ENCODE results near the gene SVEP1. TPM values are rescaled to one million over a fixed set of nuclear protein-coding genes. Genes with fewer than 3 reads are reported as not detected.

SVEP1 gene
- total and polyA plus RNA-seq, 2 of the 13 experiments (the other 11 are each of a cell fraction or from before 2014, with no cell fraction given) = not detected

DNA sequence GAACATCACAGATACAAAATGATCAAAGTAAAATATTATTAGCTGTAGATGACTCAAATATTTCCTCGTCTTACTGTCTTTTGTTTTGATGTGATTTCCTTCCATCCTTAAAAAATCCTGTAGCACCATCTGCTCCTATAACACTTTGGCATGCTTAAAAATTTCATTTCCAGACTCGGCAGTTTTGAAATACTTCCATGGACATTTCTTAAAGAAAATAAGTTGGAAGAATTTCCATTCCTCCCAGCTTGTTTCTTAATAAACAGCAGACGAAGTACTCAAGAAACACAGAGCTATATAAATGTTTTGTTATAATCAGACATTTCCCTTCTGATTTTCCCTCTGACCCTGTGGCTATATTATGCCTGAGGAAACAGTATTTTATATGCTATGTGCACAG, 41.2 kb upstream of the SVEP1 start (continued):
- no peak for TF ChIP-seq FOXA3 (CRISPR knock-in tag; IDR thresholded peaks at IDR 0.05)
- no peak for TF ChIP-seq RXRB (CRISPR knock-in tag; IDR thresholded peaks at IDR 0.05; ENCODE audit: borderline replicate concordance)
- TF ChIP-seq ZNF607 (CRISPR knock-in tag; IDR thresholded peaks at IDR 0.05; ENCODE audit: borderline replicate concordance) = no peak
- TF ChIP-seq ZNF446 (CRISPR knock-in tag; IDR thresholded peaks at IDR 0.05) = no peak
- TF ChIP-seq, protein P1, sequence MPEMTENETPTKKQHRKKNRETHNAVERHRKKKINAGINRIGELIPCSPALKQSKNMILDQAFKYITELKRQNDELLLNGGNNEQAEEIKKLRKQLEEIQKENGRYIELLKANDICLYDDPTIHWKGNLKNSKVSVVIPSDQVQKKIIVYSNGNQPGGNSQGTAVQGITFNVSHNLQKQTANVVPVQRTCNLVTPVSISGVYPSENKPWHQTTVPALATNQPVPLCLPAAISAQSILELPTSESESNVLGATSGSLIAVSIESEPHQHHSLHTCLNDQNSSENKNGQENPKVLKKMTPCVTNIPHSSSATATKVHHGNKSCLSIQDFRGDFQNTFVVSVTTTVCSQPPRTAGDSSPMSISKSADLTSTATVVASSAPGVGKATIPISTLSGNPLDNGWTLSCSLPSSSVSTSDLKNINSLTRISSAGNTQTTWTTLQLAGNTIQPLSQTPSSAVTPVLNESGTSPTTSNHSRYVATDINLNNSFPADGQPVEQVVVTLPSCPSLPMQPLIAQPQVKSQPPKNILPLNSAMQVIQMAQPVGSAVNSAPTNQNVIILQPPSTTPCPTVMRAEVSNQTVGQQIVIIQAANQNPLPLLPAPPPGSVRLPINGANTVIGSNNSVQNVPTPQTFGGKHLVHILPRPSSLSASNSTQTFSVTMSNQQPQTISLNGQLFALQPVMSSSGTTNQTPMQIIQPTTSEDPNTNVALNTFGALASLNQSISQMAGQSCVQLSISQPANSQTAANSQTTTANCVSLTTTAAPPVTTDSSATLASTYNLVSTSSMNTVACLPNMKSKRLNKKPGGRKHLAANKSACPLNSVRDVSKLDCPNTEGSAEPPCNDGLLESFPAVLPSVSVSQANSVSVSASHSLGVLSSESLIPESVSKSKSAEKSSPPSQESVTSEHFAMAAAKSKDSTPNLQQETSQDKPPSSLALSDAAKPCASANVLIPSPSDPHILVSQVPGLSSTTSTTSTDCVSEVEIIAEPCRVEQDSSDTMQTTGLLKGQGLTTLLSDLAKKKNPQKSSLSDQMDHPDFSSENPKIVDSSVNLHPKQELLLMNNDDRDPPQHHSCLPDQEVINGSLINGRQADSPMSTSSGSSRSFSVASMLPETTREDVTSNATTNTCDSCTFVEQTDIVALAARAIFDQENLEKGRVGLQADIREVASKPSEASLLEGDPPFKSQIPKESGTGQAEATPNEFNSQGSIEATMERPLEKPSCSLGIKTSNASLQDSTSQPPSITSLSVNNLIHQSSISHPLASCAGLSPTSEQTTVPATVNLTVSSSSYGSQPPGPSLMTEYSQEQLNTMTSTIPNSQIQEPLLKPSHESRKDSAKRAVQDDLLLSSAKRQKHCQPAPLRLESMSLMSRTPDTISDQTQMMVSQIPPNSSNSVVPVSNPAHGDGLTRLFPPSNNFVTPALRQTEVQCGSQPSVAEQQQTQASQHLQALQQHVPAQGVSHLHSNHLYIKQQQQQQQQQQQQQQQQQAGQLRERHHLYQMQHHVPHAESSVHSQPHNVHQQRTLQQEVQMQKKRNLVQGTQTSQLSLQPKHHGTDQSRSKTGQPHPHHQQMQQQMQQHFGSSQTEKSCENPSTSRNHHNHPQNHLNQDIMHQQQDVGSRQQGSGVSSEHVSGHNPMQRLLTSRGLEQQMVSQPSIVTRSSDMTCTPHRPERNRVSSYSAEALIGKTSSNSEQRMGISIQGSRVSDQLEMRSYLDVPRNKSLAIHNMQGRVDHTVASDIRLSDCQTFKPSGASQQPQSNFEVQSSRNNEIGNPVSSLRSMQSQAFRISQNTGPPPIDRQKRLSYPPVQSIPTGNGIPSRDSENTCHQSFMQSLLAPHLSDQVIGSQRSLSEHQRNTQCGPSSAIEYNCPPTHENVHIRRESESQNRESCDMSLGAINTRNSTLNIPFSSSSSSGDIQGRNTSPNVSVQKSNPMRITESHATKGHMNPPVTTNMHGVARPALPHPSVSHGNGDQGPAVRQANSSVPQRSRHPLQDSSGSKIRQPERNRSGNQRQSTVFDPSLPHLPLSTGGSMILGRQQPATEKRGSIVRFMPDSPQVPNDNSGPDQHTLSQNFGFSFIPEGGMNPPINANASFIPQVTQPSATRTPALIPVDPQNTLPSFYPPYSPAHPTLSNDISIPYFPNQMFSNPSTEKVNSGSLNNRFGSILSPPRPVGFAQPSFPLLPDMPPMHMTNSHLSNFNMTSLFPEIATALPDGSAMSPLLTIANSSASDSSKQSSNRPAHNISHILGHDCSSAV (CRISPR knock-in tag; IDR thresholded peaks at IDR 0.05; ENCODE audit: borderline replicate concordance) = no peak
- TF ChIP-seq ZNF567 (CRISPR knock-in tag; IDR thresholded peaks at IDR 0.05; ENCODE audit: borderline replicate concordance) = no peak
- no peak for TF ChIP-seq GTF2F1 (IDR thresholded peaks at IDR 0.05; ENCODE audit: low read length)
- no peak for TF ChIP-seq CERS6 (CRISPR knock-in tag; IDR thresholded peaks at IDR 0.05)

All from HepG2 (cell line).